CD4-positive, CD25-positive, alpha-beta regulatory T cell (primary cell): ENCODE results near the gene PRG3. TPM values are rescaled to one million over a fixed set of nuclear protein-coding genes. Genes with fewer than 3 reads are reported as not detected.
"Not testable (repeated sequence)": the region's sequence is repeated elsewhere in the genome, so short reads cannot be mapped to it uniquely, and the experiment has no call there.

Experiments used
- ATAC-seq, 2 donors: fragments of 150-1000 bp; cut with Tn5 transposase; one replicate each; pipeline ENCODE4 v1.10.0; 2021; ENCODE audit warnings: low read depth in 2 of 2, moderate number of reproducible peaks in 2 of 2, moderate library complexity in 1 of 2
- DNase-seq, 3 donors: peaks; one replicate each; pipeline versions ENCODE4 v3.0.0 to v3.0.0-alpha.2; 2012 to 2022; ENCODE audit warnings: mixed read lengths in 1 of 3
- H3K27ac ChIP-seq: one replicate; pipeline ENCODE4 v1.7.0; 2013; ENCODE audit warnings: mild to moderate bottlenecking, low read length; ENCODE audit not compliant: insufficient read depth, poor library complexity, severe bottlenecking
- H3K27me3 ChIP-seq: one replicate; pipeline ENCODE4 v1.7.0; 2013; ENCODE audit warnings: low read length; ENCODE audit not compliant: control insufficient read depth, insufficient read depth
- H3K36me3 ChIP-seq: one replicate; pipeline ENCODE4 v1.7.0; 2013; ENCODE audit warnings: mild to moderate bottlenecking, low read length, moderate library complexity; ENCODE audit not compliant: control insufficient read depth, insufficient read depth
- H3K4me1 ChIP-seq: 2 replicates; pipeline ENCODE4 v1.7.0; 2013; ENCODE audit warnings: mild to moderate bottlenecking, low read length; ENCODE audit not compliant: insufficient read depth, control insufficient read depth, poor library complexity, severe bottlenecking
- H3K4me3 ChIP-seq: one replicate; pipeline ENCODE4 v1.7.0; 2013; ENCODE audit warnings: low read depth, mild to moderate bottlenecking, low read length, moderate library complexity
- H3K9me3 ChIP-seq, 2 experiments: 1 replicate in 1 of 2; 2 replicates in 1 of 2; pipeline ENCODE4 v1.7.0; 2013; ENCODE audit warnings: low read length in 2 of 2, mild to moderate bottlenecking in 1 of 2, moderate library complexity in 1 of 2; ENCODE audit not compliant: control insufficient read depth in 2 of 2
- H3K27ac Mint-ChIP-seq, 3 donors: one replicate each; pipeline ENCODE4 v1.8.0; 2020 to 2022; ENCODE audit warnings: mild to moderate bottlenecking in 3 of 3, mixed read lengths in 3 of 3, moderate library complexity in 2 of 3
- H3K27me3 Mint-ChIP-seq: one replicate; pipeline ENCODE4 v1.8.0; 2022; ENCODE audit warnings: mild to moderate bottlenecking, mixed read lengths
- H3K36me3 Mint-ChIP-seq: one replicate; pipeline ENCODE4 v1.8.0; 2020; ENCODE audit warnings: mixed read lengths
- H3K4me1 Mint-ChIP-seq, 4 donors: one replicate each; pipeline ENCODE4 v1.8.0; 2020 to 2022; ENCODE audit warnings: mixed read lengths in 4 of 4, mild to moderate bottlenecking in 1 of 4
- H3K4me3 Mint-ChIP-seq, 4 donors: one replicate each; pipeline ENCODE4 v1.8.0; 2020 to 2022; ENCODE audit warnings: mild to moderate bottlenecking in 4 of 4, mixed read lengths in 4 of 4, moderate library complexity in 3 of 4
- H3K9me3 Mint-ChIP-seq, 7 donors: one replicate each; pipeline ENCODE4 v1.8.0; 2020 to 2022; ENCODE audit warnings: mixed read lengths in 7 of 7, mild to moderate bottlenecking in 3 of 7, moderate library complexity in 2 of 7
- polyA plus RNA-seq, 4 donors: library from polyadenylated mRNA; unstranded; fragments of 300-500 nt; fragmentation: Illumina TruSeq; gene quantifications; one replicate each; pipeline ENCODE4 v1.2.3, GENCODE V29; 2021
- total RNA-seq: library from RNA; stranded (reverse); gene quantifications from one replicate; pipeline ENCODE4 v1.2.3, GENCODE V29; 2022

The PRG3 gene
- total and polyA plus RNA-seq, 5 donors from 2014 or later = not detected

- no peaks in the 10 kb centered on the region for H3K27me3 Mint-ChIP-seq
- no peaks in the 10 kb centered on the region for H3K36me3 Mint-ChIP-seq
- no peaks in the 10 kb centered on the region for H3K9me3 ChIP-seq
- H3K27ac Mint-ChIP-seq = no peak overlapping the region
- no peaks in the 10 kb centered on the region for H3K9me3 Mint-ChIP-seq
- H3K4me1 ChIP-seq = no peaks in the 10 kb centered on the region
- ATAC-seq (no peak), DNase-seq (no peak)
- no peak overlapping the region for H3K4me3 Mint-ChIP-seq
- no peaks in the 10 kb centered on the region for H3K36me3 ChIP-seq
- H3K4me3 ChIP-seq = no peak overlapping the region
- no peaks in the 10 kb centered on the region for H3K4me1 Mint-ChIP-seq
- no peak overlapping the region for H3K27ac ChIP-seq
- H3K27me3 ChIP-seq = no peaks in the 10 kb centered on the region
Observed at GRCh38 chr11:57368845-57369232, 12.1 kb downstream of the PRG3 start.

- H3K27ac ChIP-seq = no peak overlapping the region
- H3K9me3 ChIP-seq = no peaks in the 10 kb centered on the region
- no peaks in the 10 kb centered on the region for H3K36me3 Mint-ChIP-seq
- H3K4me3 ChIP-seq = no peak overlapping the region
- no peak overlapping the region for H3K4me3 Mint-ChIP-seq
- H3K36me3 ChIP-seq = no peaks in the 10 kb centered on the region
- DNase-seq (no peak), ATAC-seq (no peak)
- H3K4me1 Mint-ChIP-seq = no peaks in the 10 kb centered on the region
- no peak overlapping the region for H3K27ac Mint-ChIP-seq
- no peaks in the 10 kb centered on the region for H3K27me3 ChIP-seq
- no peaks in the 10 kb centered on the region for H3K27me3 Mint-ChIP-seq
- no peaks in the 10 kb centered on the region for H3K9me3 Mint-ChIP-seq
- H3K4me1 ChIP-seq = no peaks in the 10 kb centered on the region
Observed at GRCh38 chr11:57368106-57368844, 12.7 kb downstream of the PRG3 start.

- Mint-ChIP-seq H3K36me3 (no peaks in the 10 kb centered on the region), H3K9me3 (no peaks in the 10 kb centered on the region), H3K27me3 (no peaks in the 10 kb centered on the region), H3K4me1 (no peaks in the 10 kb centered on the region), H3K27ac (no peak overlapping the region), H3K4me3 (peak overlapping the region in 1 of 4 donors; percentile 5)
- Histone ChIP-seq H3K27ac (no peak overlapping the region), H3K27me3 (no peaks in the 10 kb centered on the region), H3K36me3 (no peaks in the 10 kb centered on the region), H3K4me3 (no peak overlapping the region), H3K9me3 (no peaks in the 10 kb centered on the region), H3K4me1 (no peaks in the 10 kb centered on the region)
- no peak for ATAC-seq
- DNase-seq = no peak
Observed at GRCh38 chr11:57364851-57365660, 15.9 kb downstream of the PRG3 start.

- Mint-ChIP-seq H3K4me3 (no peak overlapping the region), H3K36me3 (no peaks in the 10 kb centered on the region), H3K9me3 (no peaks in the 10 kb centered on the region), H3K4me1 (no peaks in the 10 kb centered on the region), H3K27ac (no peak overlapping the region), H3K27me3 (no peaks in the 10 kb centered on the region)
- no peaks in the 10 kb centered on the region for H3K36me3 ChIP-seq
- DNase-seq (no peak), ATAC-seq (no peak)
- H3K27ac ChIP-seq = no peak overlapping the region
- H3K4me1 ChIP-seq = no peaks in the 10 kb centered on the region
- H3K4me3 ChIP-seq = no peak overlapping the region
- H3K27me3 ChIP-seq = no peaks in the 10 kb centered on the region
- H3K9me3 ChIP-seq = no peaks in the 10 kb centered on the region
Observed at GRCh38 chr11:57363131-57364080, 17.5 kb downstream of the PRG3 start.

GRCh38 chr11:57361926-57362325 lies 19.0 kb downstream of the PRG3 start:
- ATAC-seq (no peak), DNase-seq (no peak)
- Histone ChIP-seq H3K4me1 (no peaks in the 10 kb centered on the region), H3K27me3 (peaks cover 2% of the 10 kb centered on the region), H3K4me3 (no peak overlapping the region), H3K36me3 (no peaks in the 10 kb centered on the region), H3K27ac (no peak overlapping the region), H3K9me3 (no peaks in the 10 kb centered on the region)
- H3K27me3 Mint-ChIP-seq = no peaks in the 10 kb centered on the region
- H3K9me3 Mint-ChIP-seq = no peaks in the 10 kb centered on the region
- H3K36me3 Mint-ChIP-seq = no peaks in the 10 kb centered on the region
- H3K27ac Mint-ChIP-seq = no peak overlapping the region
- H3K4me1 Mint-ChIP-seq = no peaks in the 10 kb centered on the region
- H3K4me3 Mint-ChIP-seq = no peak overlapping the region

- not testable (repeated sequence) for DNase-seq, H3K4me3 ChIP-seq, H3K4me3 Mint-ChIP-seq, ATAC-seq, H3K27me3 ChIP-seq, H3K4me1 ChIP-seq, H3K36me3 Mint-ChIP-seq, H3K9me3 Mint-ChIP-seq, H3K27ac ChIP-seq, H3K9me3 ChIP-seq, H3K27ac Mint-ChIP-seq, H3K36me3 ChIP-seq, H3K27me3 Mint-ChIP-seq, H3K4me1 Mint-ChIP-seq
Observed at GRCh38 chr11:57361420-57361819, 19.5 kb downstream of the PRG3 start.

- ATAC-seq (no peak), DNase-seq (no peak)
- Mint-ChIP-seq H3K36me3 (no peaks in the 10 kb centered on the region), H3K27ac (no peak overlapping the region), H3K9me3 (no peaks in the 10 kb centered on the region), H3K27me3 (no peaks in the 10 kb centered on the region), H3K4me3 (no peak overlapping the region), H3K4me1 (no peaks in the 10 kb centered on the region)
- Histone ChIP-seq H3K27ac (no peak overlapping the region), H3K4me3 (no peak overlapping the region), H3K4me1 (no peaks in the 10 kb centered on the region), H3K9me3 (no peaks in the 10 kb centered on the region), H3K27me3 (peaks cover 2% of the 10 kb centered on the region), H3K36me3 (no peaks in the 10 kb centered on the region)
Observed at GRCh38 chr11:57360991-57361390, 20.0 kb downstream of the PRG3 start.
